ENCODE measurements around the gene DYNLL2. TPM values are rescaled to one million over a fixed set of nuclear protein-coding genes. Genes with fewer than 3 reads are reported as not detected.

DYNLL2 gene
- total RNA-seq, 1 experiment from 2014 or later, result 24.8 TPM

- DNase-seq, result no peak
- CTCF ChIA-PET, result no interaction called here
- no TSS peak for BruUV-seq (replicated peaks)
- Mint-ChIP-seq H3K36me3 (ENCODE audit: insufficient read depth, unreplicated experiment) (no peaks in the 10 kb centered on the region), H3K27me3 (ENCODE audit: unreplicated experiment) (peaks cover 76% of the 10 kb centered on the region), H3K27ac (ENCODE audit: unreplicated experiment) (no peak overlapping the region), H3K9me3 (ENCODE audit: low read depth, unreplicated experiment) (no peaks in the 10 kb centered on the region), H3K4me1 (ENCODE audit: low read depth, unreplicated experiment) (no peaks in the 10 kb centered on the region), H3K4me3 (ENCODE audit: low read depth, unreplicated experiment) (no peak overlapping the region)
- intact Hi-C loops (cut with micrococcal nuclease; ENCODE audit: unreplicated experiment), result no loop called here
- TF ChIP-seq CTCF (IDR thresholded peaks at IDR 0.05; ENCODE audit: unreplicated experiment), result no peak
Measured at GRCh38 chr17:58049533-58049932, 33.7 kb upstream of the DYNLL2 start.

GRCh38 chr17:58050966-58051365 is 32.3 kb upstream of the DYNLL2 start:
- Mint-ChIP-seq H3K4me1 (ENCODE audit: low read depth, unreplicated experiment) (no peaks in the 10 kb centered on the region), H3K27me3 (ENCODE audit: unreplicated experiment) (peaks cover 72% of the 10 kb centered on the region), H3K27ac (ENCODE audit: unreplicated experiment) (no peak overlapping the region), H3K4me3 (ENCODE audit: low read depth, unreplicated experiment) (no peak overlapping the region), H3K36me3 (ENCODE audit: insufficient read depth, unreplicated experiment) (no peaks in the 10 kb centered on the region), H3K9me3 (ENCODE audit: low read depth, unreplicated experiment) (no peaks in the 10 kb centered on the region)
- CTCF ChIA-PET, result no interaction called here
- DNase-seq, result no peak
- intact Hi-C loops (cut with micrococcal nuclease; ENCODE audit: unreplicated experiment), result no loop called here
- no peak for TF ChIP-seq CTCF (IDR thresholded peaks at IDR 0.05; ENCODE audit: unreplicated experiment)
- BruUV-seq (replicated peaks), result no TSS peak

- Mint-ChIP-seq H3K4me1 (ENCODE audit: low read depth, unreplicated experiment) (no peaks in the 10 kb centered on the region), H3K36me3 (ENCODE audit: insufficient read depth, unreplicated experiment) (no peaks in the 10 kb centered on the region), H3K4me3 (ENCODE audit: low read depth, unreplicated experiment) (no peak overlapping the region), H3K27me3 (ENCODE audit: unreplicated experiment) (peaks cover 68% of the 10 kb centered on the region), H3K27ac (ENCODE audit: unreplicated experiment) (no peak overlapping the region), H3K9me3 (ENCODE audit: low read depth, unreplicated experiment) (no peaks in the 10 kb centered on the region)
- CTCF ChIA-PET, result no interaction called here
- BruUV-seq (replicated peaks), result no TSS peak
- TF ChIP-seq CTCF (IDR thresholded peaks at IDR 0.05; ENCODE audit: unreplicated experiment), result no peak
- intact Hi-C loops (cut with micrococcal nuclease; ENCODE audit: unreplicated experiment), result no loop called here
- DNase-seq, result no peak
Measured at GRCh38 chr17:58051468-58051867, 31.8 kb upstream of the DYNLL2 start.

- Mint-ChIP-seq H3K27me3 (ENCODE audit: unreplicated experiment) (peaks cover 68% of the 10 kb centered on the region), H3K36me3 (ENCODE audit: insufficient read depth, unreplicated experiment) (no peaks in the 10 kb centered on the region), H3K27ac (ENCODE audit: unreplicated experiment) (no peak overlapping the region), H3K4me3 (ENCODE audit: low read depth, unreplicated experiment) (no peak overlapping the region), H3K4me1 (ENCODE audit: low read depth, unreplicated experiment) (no peaks in the 10 kb centered on the region), H3K9me3 (ENCODE audit: low read depth, unreplicated experiment) (no peaks in the 10 kb centered on the region)
- no peak for DNase-seq
- CTCF ChIA-PET, result no interaction called here
- TF ChIP-seq CTCF (IDR thresholded peaks at IDR 0.05; ENCODE audit: unreplicated experiment), result no peak
- intact Hi-C loops (cut with micrococcal nuclease; ENCODE audit: unreplicated experiment), result no loop called here
- BruUV-seq (replicated peaks), result no TSS peak
Measured at GRCh38 chr17:58052407-58052806, 30.8 kb upstream of the DYNLL2 start.

Measured in Calu3 (cell line).